T-helper 22 cell (primary cell): ENCODE measurements around the gene RFPL1.
"Not testable (repeated sequence)": the region's sequence is repeated elsewhere in the genome, so short reads cannot be mapped to it uniquely, and the experiment has no call there.

Source experiments
- DNase-seq: peaks from one replicate; pipeline ENCODE4 v3.0.0-alpha.2; 2020; ENCODE audit warnings: low read depth

The RFPL1 gene

GRCh38 chr22:29438283-29438682 is at the start of gene RFPL1:
RFPL1 (plus strand) TSS chr22:29438583.
- not testable (repeated sequence) for DNase-seq

- DNase-seq, result no peak
These were observed 49.7 kb upstream of the RFPL1 start for GRCh38 chr22:29388759-29389090.

GRCh38 chr22:29390270-29390669 is 48.1 kb upstream of the RFPL1 start:
- DNase-seq, result no peak

GRCh38 chr22:29391546-29391945 is 46.8 kb upstream of the RFPL1 start:
- no peak for DNase-seq

DNA sequence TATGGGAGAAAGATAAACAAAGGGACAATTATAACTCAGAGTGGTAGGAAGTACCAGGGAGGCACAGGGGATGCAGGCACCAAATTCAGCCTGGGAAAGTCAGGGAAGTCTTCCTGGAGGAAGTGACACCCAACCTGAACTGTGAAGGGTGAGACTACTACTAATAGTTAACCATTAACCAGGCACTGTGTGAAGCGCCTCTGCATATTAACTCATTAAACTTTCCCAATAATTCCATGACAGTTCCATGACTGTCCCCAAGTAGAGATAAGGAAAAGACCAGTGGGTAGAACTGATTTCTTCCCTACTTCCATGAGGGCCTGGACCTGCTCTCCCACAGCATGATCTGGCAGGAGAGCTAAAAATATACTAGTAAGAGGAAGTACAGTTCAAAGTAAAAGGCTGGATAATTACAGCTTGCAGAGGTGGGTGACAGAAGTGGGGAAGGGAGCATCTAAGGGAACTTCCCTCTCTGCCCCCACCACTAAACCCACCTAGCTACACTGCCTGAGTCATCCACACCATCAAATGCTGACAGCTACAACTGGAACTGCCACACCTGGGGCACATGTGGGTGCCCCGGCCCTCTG is 45.3 kb upstream of the RFPL1 start:
- no peak for DNase-seq

GRCh38 chr22:29394931-29395581 is 43.3 kb upstream of the RFPL1 start:
- peak; percentile 14 for DNase-seq

GRCh38 chr22:29396126-29396525 is 42.3 kb upstream of the RFPL1 start:
- DNase-seq, result no peak

DNA sequence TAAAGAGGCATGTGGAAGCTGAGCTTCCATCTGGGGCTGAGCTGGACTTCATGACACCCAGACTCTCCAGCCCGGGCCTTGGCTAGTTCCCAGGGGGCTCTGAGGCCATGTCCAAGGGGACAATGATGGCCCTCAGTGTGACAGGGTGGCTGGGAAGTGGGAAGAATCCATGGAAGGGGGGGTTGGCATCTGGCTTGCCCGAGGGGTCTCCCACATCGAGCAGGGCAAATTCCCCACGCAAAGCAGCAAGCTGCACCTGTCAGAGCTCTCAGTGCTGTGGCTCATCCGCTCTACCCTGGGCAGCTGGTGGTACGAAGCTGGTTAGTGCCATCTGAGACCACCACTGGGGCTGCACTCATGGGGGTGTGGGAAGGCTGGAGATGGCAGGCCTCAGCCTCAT is 40.6 kb upstream of the RFPL1 start:
- no peak for DNase-seq

DNA sequence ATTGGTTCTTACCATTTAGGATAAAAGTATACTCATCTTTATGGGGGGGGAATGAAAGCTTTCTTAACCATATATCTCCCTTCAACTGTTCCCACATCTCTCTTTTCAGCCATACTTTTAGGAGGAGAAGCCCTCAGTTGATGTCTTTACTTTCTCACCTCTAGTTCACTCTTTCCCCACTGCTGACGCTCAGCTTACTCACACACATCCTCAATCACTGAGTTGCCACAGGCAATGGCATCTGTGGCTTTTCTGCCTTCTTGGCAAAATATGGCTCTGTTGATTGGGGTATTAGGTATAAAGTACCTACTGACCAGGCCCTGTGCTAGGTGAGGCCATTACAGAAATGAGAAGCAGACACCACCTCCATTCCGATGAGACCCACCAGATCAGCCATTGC is 37.8 kb upstream of the RFPL1 start:
- no peak for DNase-seq

DNA sequence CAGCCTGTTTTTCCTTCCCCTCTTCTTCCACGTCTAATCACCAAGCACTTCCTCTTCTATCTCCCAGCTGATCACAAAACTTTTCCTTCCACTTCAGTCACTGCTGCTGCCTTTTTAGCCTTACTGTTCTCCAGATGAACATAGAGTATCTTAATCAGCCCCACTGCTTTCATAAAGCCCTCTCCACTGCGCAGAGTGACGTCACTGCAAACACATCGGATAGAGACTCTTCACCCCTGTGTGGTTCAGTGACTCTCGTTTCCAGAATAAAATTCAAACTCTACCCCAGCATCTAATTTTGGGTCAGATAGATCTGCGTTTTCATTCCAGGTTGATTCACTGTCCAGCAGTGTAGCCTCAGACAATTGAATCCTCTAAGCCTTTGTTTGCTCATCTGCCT is 36.8 kb upstream of the RFPL1 start:
- not testable (repeated sequence) for DNase-seq

DNA sequence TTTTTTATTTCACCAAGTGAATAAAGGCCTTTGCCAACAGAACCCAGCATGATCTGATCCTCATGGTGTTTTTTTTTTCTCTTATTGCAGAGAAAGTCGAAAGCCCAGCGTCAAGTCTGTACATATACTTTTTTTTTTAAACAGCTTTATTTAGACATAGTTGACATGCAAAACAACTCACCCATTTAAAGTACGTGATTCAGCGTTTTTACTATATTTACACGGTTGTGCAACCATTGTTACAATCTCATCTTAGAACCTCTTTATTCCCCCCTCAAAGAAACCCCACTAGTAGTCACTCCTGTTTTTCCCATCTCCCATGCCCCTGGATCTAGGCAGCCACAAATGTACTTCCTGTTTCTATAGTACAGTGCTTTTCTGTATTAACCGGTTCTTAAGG is 29.4 kb upstream of the RFPL1 start:
- no peak for DNase-seq

DNA sequence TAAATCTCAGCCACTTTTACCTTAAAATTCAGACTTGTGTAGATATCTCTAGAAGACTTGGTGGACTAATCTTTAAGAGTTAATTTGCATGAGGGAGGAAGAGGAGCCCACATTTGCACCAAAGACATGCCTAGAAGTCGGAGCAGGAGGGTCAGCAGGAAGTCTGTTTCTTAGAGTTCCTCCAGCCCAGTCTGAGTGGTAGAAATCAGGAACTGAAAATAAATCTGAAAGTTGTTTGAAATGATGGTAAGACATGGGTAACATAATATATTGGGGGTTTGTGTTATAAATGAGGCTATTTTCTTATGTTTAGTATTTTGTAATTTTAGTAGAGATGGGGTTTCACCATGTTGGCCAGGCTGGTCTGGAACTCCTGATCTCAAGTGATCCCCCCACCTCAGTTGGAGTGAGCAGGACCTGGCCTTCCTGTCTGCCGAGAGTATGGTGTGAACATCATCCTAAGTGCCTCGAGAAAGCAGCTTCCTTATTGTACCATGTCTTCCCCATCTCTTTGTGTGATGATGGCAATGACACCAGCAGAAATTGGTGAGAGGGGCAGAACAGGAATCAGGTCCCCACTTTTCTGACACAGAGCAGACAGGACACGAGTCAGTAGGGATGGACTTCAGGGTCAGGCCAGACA is 26.7 kb upstream of the RFPL1 start:
- not testable (repeated sequence) for DNase-seq

- not testable (repeated sequence) for DNase-seq
These were observed 25.6 kb upstream of the RFPL1 start for GRCh38 chr22:29412772-29413171.

GRCh38 chr22:29414951-29415591 is 23.3 kb upstream of the RFPL1 start:
- DNase-seq, result peak; percentile 8

DNA sequence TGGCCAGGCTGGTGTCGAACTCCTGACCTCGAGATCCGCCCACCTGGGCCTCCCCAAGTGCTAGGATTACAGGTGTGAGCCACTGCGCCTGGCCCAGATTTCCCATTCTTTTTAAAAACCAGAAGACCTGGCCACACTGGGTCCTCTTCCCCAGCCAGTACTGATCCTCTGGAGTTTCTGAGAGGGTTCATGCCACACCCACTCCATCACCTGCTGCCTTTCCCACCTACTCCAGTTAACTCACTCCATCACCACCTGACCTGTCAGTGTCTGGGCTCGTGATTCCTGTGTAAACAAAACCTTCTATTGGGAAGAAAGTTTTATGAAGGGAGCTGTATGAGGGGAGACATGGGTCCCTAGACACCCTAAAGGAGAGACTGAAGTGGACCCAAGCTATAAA is 19.7 kb upstream of the RFPL1 start:
- not testable (repeated sequence) for DNase-seq

DNA sequence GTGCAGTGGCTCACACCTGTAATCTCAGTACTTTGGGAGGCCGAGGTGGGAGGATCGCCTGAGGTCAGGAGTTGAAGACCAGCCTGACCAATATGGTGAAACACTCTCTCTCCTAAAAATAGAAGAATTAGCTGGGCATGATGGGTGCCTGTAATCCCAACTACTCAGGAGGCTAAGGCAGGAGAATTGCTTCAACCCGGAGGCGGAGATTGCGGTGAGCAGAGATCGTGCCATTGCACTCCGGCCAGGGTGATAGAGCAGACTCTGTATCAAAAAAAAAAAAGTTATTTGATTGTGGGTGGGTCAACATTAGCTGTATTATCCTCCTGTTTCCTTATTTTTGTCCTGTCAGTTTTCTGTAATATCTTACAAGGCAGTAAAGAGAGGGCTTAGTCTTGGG is 11.9 kb upstream of the RFPL1 start:
- DNase-seq, result no peak

DNA sequence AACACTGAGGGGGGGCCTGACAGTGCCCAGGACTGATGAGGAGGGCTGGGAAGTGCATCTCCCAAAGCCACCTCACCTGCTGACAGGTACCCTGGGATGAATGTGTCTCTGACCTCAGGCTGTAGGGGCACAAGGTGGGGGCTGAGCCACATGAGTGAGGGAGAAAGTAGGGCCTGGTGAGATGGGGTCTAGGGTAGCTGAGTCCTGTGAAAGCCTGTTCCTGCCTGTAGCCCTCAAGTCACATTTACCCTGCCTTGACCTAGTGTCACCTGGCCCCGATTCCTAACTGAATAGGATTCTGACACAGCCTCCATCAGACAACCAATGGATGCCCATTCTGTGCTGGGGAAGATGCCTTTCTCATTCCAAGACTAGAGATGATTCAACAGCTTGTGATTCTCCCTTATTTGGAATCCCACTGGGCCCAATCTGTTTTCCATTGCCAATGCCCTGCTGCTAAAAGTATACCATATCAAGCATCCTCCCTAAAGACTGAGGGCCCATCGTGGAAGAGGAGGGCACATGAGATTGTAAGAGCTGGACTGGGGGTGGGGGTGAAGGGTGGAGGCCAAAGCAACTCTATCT is 11.1 kb upstream of the RFPL1 start:
- no peak for DNase-seq

- DNase-seq, result no peak
These were observed 6.4 kb upstream of the RFPL1 start for GRCh38 chr22:29431986-29432385.

GRCh38 chr22:29433856-29434255 is 4.5 kb upstream of the RFPL1 start:
- DNase-seq, result no peak

- no peak for DNase-seq
These were observed 4.1 kb upstream of the RFPL1 start for GRCh38 chr22:29434288-29434687.

- DNase-seq, result no peak
These were observed 2.9 kb upstream of the RFPL1 start for GRCh38 chr22:29435236-29436136.

- no peak for DNase-seq
These were observed 4.6 kb downstream of the RFPL1 start for GRCh38 chr22:29442976-29443375.
